GM18507 (cell line): ENCODE measurements around the gene CFAP97.
"Not testable (repeated sequence)": the region's sequence is repeated elsewhere in the genome, so short reads cannot be mapped to it uniquely, and the experiment has no call there.

Experiments used
- DNase-seq: peaks from one replicate; pipeline ENCODE4 v3.0.0; 2011; ENCODE audit warnings: low read depth; ENCODE audit not compliant: insufficient read length; ENCODE audit errors: extremely low spot score
- FAIRE-seq: peaks from 2 replicates; lab custom pipeline; 2011; peaks lifted over from hg19 to GRCh38; lab: Jason Lieb, UNC

Gene CFAP97

DNA sequence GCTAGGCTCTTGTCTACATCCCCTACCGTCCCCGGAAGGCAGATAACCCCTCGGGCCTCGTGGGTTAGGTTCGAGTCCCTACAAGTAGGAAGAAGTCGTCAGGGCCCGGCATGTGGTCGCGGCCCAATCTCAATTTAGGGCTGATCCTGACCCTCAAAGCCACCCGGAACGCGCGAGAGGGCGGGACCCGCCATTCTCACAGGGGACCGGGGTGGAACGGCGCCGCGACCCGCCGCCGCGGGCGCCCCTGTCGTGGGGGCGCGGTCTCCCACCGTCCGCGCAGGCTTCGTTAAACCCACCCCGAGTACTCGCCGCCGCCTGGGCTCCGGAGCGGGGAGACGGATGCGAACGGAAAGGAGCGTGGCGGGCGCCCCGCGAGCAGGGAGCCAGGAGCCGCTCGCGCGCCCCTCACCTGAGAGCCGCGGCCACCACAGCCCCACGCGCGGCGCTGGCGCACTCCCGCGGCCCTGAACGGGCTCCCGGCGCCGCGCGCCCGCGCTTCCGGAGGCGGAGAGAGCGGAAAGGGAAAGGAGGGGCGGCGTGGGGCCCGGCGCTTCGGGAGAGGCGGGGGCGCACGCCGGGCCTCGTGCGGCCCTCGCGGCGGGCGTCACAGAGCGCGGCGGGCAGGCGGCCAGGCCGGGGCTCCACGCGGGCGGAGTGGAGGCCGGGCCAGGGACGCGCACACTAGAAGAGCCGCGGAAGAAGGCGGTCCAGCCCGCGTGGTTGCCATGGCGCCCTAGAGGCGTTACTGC lies at the start of gene CFAP97:
TSS of gene CFAP97 (minus strand) at position 515 of the 752 bp plus-strand sequence. CDS start 12,804 bp downstream, outside the sequence.
- DNase-seq: peak; percentile 65
- peak; percentile 74 for FAIRE-seq

DNA sequence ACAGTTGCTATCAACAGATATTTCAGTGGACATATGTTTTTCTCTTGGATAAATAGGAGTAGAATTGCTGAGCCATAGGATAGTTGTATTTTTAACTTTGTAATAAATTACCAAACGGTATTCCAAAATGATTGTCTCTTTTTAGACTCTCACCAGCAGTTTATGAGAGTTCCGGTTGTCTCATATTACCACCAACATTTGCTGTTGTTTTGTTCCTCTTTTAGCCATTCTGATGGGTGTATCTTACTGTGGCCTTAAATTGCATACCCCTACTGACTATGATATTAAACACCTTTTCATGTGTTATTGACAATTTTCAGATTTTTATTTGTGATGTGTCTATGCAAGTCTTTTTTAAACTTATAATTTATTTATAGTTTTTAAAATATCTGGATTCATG lies 45.3 kb upstream of the CFAP97 start:
- FAIRE-seq (no peak), DNase-seq (no peak)

DNA sequence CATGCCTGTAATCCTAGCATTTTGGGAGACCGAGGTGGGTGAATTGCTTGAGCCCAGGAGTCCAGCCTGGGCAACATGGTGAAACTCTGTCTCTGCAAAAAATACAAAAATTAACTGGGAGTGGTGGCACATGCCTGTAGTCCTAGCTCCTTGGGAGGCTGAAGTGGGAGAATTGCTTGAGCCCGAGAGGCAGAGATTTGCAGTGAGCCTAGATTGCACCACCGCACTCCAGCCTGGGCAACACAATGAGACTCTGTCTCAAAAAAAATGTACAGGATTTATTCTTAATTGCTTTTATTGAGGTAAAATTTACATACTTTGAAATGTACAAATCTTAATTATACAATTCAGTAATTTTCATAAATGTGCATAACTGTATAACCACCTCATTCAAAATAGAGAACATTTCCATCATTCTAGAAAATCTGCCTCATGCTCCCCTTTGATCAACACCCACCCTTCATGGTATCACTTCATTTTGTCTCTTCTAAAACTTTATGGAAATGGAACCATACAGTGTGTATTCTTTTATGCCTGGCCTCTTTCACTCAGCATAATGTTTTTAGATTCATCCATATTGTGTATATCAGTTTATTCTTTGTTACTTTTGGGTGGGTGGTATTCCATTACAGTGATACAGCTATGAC lies 44.7 kb upstream of the CFAP97 start:
- DNase-seq (no peak), FAIRE-seq (no peak)

DNA sequence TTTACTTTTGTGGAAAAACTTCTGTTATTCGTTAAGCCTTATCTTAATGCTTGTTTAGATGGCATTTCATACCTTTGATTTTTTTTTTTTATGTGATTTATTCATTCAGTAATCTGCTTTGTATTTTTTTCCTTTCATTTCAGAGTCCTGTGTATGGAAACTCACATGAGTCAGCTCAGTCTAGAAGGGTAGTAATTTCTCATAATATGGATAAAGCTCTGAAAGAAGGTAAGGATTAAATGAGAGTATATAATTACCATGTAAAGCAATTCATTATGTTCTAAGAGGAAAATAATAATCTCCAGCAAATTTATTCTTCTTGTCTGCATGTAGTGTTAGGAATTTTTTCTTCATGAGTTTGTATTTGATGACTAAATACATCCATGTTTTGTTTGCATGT lies 43.4 kb upstream of the CFAP97 start:
- no peak for DNase-seq
- peak; percentile 63 for FAIRE-seq

DNA sequence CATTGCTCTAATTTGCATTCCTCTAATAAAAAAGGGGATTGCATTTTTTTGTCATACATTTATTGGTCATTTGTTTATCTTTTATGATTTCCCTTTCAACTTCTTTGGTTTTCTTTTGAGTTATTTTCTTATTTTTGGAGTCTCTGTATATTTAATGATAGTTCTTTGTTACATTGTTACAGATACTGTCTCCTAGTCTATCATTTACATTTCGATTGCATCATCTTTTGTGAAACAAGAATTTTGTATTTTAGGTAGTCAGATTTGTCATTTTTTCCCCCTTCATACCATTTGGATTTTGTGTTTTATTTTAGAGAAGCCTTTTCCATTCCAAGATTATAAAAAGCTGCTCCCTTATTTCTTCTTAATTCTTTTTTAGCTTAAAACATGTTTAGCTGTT lies 42.7 kb upstream of the CFAP97 start:
- FAIRE-seq: no peak
- no peak for DNase-seq

DNA sequence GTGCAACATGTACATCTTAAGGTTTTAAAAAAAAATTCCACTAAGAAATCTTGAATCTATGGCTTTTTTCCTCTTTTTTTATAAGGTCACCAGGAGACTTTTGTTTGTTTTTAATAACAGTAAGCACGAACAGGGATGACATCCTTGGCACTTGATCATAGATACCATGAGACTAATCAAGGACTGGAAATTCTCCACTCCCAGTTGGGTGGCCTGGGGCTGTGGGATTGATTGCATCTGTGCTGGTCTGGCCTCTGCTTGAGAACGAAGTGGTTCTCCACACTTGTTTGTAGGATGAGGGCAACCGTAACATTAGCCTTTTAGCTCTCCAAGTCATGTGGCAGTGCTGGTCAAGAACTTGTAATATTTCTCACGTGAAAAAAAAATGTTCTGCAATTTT lies 41.0 kb upstream of the CFAP97 start:
- no peak for FAIRE-seq
- DNase-seq: no peak

DNA sequence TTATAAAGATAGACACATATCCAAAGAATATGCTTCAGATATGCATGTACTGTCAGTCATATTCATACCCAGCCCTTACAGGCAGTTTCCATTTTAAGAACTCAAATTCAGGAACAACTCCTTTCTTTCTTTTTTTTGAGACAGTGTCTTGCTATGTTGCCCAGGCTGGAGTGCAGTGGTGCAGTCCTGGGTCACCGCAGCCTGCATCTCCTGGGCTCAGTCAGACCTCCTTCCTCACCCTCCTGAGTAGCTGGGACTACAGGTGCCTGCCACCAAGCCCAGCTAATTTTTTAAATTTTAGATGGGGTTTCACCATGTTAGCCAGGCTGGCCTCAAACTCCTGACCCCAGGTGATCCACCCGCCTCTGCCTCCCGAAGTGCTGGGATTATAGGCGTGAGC lies 40.1 kb upstream of the CFAP97 start:
- DNase-seq: no peak
- FAIRE-seq: no peak

DNA sequence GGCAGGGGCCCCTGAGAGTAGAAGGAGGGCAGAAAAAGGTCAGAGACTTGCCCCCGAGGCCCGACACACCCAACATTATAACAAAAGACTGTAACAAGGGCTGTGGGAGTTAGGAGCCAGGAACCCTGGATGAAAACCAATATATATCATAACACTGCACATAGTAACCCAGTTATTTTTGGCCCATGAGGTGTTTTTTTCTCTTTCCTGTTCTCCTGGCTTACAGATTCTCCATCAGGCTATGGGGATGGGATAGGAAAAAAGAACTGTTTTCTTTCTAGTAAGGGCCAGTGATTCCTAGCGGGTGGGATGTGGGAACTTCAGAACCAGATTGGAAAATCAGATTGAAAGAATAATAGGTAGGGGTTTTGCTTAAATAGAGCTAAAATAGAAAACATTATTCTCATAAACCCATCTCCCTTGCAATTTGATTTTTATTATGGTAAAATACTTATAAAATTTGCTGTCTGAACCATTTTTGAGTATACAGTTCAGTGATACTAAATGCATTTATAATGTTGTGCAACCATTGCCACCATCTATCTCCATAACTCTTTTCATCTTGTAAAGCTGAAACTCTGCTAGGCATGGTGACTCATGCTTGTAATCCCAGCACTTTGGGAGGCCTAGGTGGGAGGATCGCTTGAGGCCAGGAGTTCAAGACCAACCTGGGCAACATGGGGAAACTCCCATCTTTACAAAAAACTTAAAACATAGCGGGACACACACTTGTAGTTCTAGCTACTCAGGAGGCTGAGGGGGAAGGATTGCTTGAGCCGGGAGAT lies 39.1 kb upstream of the CFAP97 start:
- no peak for DNase-seq
- FAIRE-seq: no peak

DNA sequence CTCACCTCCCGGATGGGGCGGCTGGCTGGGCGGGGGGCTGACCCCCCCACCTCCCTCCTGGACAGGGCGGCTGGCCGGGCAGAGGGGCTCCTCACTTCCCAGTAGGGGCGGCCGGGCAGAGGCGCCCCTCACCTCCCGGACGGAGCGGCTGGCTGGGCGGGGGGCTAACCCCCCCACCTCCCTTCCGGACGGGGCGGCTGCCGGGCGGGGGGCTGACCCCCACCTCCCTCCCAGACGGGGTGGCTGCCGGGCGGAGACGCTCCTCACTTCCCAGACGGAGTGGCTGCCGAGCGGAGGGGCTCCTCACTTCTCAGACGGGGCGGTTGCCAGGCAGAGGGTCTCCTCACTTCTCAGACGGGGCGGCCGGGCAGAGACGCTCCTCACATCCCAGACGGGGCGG lies 36.7 kb upstream of the CFAP97 start:
- not testable (repeated sequence) for FAIRE-seq, DNase-seq

DNA sequence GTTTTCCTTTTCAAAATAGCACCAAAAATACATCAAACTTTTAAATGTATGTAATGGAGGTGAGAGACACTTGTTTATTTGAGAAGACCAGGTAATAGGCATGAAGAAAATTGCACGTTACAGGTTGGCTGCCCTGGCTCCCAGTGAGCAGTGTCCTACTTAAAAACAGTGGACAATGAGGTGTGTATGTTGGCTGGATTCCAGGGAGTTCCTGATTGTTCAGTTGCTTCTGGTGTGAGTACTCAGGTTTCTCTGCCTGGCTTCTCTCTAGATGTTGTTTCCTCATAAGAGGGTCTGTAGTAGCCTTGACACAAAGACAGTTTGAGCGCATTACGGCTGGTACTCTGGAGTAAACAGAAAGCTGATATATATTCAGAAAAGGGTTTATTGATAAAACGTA lies 35.0 kb upstream of the CFAP97 start:
- no peak for DNase-seq
- no peak for FAIRE-seq

DNA sequence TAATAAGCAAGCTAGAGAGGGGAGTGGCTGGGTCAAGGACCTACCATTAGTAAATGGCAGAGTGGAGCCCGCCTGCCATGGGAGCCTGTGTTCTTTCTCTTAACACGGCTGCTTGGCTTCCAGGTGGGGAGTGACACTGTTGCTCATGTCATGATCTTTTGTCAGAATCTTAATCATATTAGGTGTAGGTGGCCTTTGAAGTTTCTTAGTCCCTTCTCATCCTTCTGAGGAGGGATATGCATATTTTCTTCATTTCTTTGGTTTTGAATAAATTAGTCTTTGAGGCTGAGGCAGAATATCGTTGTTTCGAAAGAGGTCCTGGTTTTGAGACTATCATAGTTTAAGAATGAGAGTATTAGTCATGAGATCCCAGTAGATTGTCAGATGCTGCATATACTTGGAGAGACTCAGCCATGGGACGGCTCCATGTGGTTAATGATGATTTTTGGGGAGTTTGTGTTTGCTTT lies 34.4 kb upstream of the CFAP97 start:
- DNase-seq: no peak
- no peak for FAIRE-seq

DNA sequence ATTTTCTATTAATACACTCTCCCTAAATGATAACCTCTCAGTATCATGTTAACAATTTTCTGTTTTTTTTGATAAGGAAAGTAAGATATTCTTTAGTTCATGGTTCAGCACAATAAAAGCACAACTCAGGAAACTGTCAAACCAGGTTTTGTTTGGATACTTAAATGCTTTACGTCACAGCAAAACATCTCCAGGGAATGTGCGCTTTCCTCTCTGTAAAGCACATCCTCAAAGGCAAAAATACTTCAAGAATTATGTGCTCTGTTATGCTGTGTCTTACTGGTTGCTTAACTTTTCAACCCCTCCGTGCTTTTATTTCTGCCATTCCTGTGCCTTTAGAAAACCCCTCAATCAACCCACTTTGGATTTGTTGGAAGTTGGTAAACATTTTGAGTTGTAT lies 33.4 kb upstream of the CFAP97 start:
- FAIRE-seq (no peak), DNase-seq (no peak)

DNA sequence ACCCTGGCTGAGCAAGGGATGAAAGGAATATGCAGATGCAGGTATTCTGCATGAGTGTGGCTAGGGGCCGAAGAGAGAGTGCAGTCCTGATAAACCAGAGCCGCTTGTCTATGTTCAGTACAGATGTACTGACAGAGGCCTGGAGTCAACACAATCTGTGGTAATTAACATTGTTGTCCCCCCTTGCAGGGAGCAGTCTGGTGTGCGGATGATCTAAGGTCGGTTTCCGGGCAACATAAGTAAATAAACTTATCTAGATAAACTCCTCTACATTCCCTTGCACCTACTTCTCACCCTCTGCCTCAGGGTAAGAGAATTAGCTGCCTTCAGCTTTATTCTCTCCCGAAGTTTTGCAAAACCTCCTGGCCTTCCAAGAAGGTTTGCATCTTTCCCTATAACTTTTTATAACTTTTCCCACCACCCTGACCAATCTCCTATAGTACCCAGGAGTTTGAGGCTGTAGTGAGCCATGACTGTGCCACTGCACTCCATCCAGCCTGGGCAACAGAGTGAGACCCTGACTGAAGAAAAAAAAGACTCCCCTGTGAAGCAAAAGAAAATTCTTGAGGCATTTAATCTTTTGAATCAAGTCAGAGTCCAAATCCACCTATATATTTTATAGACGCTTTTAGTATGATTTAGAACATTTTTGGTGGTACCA lies 32.2 kb upstream of the CFAP97 start:
- FAIRE-seq (no peak), DNase-seq (no peak)

DNA sequence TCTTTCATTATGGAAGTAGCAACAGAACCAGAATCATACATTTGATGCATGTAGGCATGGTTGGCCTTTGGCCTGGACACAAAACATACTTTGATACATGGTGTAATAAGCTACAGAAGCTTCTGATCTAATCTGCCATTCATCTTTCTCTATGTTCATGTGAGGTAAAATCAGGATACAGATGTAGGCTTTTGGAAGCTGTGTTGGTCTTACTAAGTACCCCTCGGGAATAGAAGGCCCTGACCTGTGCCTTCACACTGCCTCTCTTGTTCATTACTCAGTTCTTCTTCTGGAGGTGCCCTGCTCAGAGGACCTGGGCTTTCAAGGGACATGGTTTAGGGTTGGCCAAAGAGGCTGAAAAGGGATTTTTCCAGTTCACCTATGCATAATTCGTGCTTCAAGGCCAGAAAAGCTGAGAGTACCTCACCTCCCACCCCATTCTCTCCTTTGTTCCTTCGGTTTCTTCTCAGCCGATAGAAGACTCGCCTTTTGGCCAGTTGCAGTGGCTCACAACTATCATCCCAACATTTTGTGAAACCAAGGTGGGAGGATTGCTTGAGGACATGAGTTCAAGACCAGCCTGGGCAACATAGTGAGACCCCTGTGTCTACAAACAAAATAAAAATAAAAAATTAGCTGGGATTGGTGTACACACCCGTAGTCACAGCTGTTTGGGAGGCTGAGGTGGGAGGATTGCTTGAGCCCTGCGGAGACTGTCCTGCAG lies 31.5 kb upstream of the CFAP97 start:
- DNase-seq (no peak), FAIRE-seq (peak; percentile 41)

DNA sequence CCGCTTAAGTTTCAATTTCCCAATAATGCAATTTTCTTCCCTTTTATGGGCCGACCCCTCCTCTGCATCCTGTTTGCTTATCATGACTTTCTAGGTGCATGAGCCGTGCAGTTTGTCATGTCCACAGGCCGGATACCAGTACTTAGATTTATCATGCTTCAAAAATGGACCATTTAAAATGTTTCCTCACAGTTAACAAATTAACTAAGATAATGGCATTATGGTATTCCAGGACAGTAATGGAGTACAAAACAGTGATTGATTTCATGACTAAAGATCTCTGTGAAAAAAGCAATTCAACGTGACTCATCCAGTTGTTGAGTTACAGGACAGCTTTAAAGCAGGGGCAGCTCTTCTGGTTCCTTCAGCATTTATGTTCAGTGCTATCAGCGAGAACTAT lies 28.6 kb upstream of the CFAP97 start:
- DNase-seq: no peak
- FAIRE-seq: no peak

DNA sequence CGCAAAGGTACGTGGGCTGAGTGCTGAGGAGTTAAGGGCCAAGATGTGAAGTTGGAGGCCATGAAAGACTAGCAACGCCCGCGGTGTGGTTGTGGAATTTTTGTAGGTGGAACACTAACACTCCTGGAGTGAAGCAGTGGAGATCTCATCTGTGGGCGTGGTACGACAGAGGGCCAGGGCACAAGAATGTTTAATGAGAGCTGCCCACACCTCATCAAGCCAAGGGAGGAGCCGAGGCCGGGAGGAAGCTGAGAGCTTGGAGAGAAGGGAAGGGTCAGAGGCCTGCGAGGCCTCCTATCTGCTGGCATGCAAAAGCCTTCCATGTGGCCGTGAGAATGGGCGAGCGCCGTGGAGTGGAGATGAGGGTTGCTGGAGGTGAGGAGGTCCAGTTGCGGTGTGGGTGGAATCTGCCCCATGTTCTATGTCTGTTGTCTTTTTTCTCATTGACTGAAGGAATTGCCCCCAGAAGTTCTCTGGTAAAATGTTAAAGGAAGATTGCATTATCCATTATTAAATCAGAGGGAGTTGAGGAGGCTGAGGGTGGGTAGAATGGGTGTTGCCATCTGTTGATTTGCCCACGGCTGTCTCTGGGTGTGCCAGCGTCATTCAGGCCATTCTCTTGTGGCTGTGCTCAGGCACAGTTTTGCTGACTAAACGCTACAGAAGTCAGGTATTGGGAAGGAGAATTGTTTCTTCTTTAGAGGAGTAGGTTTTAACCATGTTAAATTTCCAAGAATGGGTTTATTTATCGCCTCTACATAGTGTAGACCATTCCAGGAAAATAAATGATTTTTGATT lies 25.4 kb upstream of the CFAP97 start:
- DNase-seq (no peak), FAIRE-seq (no peak)

DNA sequence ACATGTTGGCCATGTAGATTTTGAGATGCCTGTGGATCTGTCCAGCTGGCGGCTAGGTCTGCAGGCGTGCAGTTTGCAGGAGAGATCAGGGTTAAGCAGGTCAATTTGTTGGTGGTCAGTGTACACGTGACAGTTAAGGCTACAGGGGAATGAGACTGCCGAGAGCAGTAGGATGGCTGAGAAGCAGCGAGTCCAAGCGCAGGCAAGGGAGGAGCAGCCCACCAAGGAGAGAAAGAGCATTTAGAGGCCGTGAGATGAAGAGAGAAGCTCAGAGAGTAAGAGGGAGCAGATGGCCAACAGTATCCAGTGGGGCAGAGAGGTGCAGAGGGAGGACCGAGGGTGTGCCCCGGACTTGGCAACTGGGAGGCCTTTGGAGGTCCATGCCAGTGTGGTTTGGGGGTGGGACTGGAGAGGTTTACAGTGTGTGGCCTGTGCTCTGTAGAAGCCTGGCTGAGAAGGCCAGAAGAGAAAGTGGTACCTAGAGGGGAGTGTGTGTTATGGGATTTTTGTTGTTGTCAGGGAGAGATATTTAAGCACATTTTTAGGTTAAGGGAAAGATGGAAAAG lies 24.0 kb upstream of the CFAP97 start:
- FAIRE-seq (no peak), DNase-seq (no peak)

DNA sequence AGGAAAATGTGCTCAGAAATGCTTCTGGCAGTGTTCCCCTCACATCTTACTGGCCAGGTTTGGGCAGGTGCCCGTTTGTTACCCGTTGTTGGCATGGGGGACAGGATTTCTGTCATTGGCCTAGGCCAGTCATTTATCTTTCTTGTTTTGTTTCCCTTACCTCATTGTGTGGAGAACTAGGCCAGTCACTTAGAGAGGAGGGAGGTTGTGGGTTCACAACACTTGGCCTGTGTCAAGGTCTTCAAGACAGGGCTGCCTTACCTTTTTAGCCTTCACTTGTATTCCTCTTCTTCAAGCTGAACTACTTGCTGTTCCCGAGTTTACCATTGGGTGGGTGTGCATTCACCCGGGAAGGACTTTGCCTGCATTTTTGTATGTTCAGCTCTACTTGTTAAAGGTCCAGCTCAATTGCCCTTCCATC lies 23.3 kb upstream of the CFAP97 start:
- no peak for DNase-seq

More for the DNA sequence above, 23.3 kb upstream of the CFAP97 start:
- no peak for FAIRE-seq
